ENCODE results near the gene G3BP2.
"Not testable (repeated sequence)": the region's sequence is repeated elsewhere in the genome, so short reads cannot be mapped to it uniquely, and the experiment has no call there.

G3BP2 gene

GRCh38 chr4:75673027-75673958 lies at the start of gene G3BP2:
G3BP2 (minus strand) TSS chr4:75673411; CDS start chr4:75662025, 11,386 bp downstream.
- peak; percentile 98 for DNase-seq

GRCh38 chr4:75722417-75722816 lies 49.2 kb upstream of the G3BP2 start:
- no peak for DNase-seq

- DNase-seq, result no peak
Measured at GRCh38 chr4:75718529-75718928, 45.3 kb upstream of the G3BP2 start.

DNA sequence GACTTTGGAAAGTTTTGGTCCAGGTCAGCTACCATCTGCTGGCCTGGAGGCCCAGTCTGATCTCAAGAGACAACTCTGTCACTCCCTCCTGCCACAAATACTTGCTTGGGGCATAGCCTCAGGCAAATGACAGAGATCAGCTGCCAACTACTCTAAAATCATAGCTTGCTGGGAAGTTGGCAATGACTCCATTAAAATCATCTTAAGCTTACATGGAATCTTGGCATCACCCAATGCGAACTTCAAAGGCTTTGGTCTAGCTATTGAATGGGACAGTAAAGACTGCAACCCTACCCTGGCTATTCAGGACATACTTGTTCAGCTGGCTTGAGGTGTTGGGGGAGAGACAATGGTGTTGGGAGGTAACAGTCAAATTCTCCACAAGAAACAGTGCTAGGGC lies 44.2 kb upstream of the G3BP2 start:
- DNase-seq, result no peak

DNA sequence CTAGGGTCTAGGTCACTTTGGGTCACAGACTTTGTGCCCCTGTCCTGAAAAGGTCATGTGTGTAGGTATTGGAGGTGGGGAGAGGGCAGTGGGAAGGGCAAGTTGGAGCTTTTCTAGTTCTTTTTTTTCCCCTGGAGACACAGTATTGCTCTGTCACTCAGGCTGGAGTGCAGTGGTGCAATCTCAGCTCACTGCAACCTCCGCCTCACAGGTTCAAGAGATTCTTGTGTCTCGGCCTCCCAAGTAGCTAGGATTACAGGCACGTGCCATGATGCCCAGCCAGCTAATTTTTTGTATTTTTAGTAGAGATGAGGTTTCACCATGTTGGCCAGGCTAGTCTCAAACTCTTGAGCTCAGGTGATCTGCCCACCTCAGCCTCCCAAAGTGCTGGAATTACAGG lies 42.8 kb upstream of the G3BP2 start:
- DNase-seq, result not testable (repeated sequence)

DNA sequence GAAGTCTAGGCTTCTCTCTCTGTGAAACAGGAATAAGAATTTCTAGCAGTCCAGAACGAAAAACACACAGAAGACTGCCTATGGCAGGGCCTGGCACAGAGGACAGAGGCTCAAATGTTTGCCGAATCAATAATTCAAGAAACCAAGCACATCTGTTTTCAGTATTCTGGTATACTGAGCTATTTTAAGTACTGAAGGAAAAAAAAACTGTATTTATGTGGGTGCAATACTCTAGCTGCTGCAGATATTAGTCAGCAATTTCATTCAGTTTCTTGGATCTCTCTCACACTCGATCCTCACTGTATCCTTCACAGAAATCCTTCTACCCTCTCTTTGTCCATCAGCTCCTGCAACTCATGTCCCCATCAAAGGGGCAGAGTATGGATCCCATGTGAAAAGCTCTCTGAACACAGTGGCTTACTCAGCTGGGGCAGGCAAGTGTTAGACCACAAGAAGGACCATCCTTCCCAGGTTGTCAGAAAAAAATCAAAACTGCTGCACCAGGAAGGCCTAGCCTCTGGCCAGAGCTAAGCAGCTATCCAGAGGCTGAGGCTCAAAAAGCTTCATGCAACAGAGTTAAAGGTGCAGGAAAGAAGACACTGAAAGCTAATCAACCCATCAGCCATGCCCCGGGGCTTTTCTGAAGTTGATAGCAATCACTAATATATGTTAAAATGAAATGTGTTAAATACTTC lies 42.0 kb upstream of the G3BP2 start:
- DNase-seq, result no peak

- no peak for DNase-seq
Measured at GRCh38 chr4:75714704-75715103, 41.5 kb upstream of the G3BP2 start.

DNA sequence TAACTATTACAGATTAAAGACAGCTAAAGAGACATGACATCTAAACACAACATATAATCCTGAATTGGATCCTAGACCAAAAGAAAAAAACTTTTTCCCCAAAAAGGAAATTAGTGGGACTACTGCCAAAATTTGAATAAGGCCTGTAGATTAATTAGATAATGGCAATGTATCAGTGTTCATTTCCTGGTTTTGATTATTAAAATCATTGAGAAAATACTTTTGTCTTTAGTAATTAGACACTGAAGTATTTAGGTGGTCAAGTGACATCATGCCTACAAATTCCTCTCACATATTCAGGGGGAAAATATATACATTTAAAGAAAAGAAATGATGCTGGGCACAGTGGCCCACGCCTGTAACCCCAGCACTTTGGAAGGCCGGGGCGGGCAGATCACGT lies 40.8 kb upstream of the G3BP2 start:
- no peak for DNase-seq

DNA sequence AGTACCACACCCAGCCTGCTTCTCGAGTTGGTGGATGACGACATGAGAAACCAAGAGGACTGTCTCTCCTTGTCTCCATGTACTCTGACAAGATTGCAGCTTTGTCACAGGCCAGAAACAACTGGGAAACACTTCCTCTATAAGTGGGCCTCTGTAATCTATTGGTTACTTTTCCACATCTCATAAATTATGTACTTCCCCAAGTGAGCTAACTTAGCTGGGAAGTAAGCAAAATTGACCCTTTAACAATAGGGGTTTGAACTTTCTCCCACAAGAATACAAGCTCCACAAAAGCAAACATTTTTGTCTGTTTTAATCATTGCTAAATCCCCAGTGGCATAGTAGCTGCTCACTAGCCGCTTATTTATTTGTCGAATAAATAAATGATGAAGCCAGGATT lies 37.0 kb upstream of the G3BP2 start:
- DNase-seq, result no peak

GRCh38 chr4:75708218-75708691 lies 35.0 kb upstream of the G3BP2 start:
- peak; percentile 21 for DNase-seq

GRCh38 chr4:75705198-75705977 lies 32.2 kb upstream of the G3BP2 start:
- DNase-seq, result no peak

DNA sequence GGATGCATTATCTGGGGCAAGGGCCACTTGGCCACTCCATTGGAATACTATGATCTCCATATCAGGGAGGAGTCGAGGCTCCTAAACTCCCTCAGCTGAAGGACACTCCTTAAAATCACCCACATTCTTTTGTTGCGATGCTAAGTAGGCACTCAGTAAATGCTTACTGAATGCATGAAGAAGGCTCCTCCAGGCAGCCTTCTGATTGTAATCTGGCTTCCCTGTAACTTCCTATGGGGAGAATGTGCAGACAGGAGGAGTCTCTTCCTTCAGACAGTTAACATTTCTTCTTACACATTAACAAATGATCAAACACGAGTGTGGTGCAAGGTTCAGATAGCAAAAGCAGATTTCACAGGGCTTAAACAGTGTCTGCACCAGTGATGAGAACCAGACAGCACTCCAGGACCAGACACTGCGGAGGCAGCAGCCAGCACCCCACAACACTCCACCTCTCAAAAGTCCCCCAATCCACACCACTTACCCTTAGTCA lies 29.8 kb upstream of the G3BP2 start:
- DNase-seq, result no peak

DNA sequence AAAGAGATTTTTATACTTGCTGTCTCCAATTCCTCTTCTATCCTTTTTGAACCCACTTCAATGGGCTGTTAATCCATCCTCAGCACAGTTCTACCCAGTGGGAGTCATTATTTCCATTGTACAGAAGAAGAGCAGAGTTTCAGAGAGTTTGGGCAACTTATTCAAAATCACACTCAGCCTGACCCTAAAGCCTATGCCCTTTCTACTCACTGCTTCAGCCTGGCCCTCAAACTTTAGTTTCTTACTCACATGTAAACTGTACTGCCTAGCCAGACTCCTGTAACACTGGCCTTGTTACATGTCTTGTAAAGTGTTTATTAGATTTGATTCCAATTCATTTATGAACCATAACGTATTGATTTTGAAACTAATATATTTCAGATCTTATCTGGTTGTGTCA lies 26.1 kb upstream of the G3BP2 start:
- no peak for DNase-seq

DNA sequence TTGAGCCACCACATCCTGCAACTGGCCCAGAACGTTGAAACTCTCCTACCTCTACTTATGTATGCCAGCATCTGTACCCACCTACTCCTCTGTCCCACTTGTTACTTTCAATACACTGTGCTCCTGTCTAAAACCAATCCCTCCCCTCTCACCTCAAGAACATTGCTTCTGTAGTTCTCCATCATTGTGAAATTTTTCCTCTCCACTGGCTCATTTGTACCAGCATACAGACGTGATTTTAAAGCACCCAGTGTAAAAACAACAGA lies 25.7 kb upstream of the G3BP2 start:
- no peak for DNase-seq

DNA sequence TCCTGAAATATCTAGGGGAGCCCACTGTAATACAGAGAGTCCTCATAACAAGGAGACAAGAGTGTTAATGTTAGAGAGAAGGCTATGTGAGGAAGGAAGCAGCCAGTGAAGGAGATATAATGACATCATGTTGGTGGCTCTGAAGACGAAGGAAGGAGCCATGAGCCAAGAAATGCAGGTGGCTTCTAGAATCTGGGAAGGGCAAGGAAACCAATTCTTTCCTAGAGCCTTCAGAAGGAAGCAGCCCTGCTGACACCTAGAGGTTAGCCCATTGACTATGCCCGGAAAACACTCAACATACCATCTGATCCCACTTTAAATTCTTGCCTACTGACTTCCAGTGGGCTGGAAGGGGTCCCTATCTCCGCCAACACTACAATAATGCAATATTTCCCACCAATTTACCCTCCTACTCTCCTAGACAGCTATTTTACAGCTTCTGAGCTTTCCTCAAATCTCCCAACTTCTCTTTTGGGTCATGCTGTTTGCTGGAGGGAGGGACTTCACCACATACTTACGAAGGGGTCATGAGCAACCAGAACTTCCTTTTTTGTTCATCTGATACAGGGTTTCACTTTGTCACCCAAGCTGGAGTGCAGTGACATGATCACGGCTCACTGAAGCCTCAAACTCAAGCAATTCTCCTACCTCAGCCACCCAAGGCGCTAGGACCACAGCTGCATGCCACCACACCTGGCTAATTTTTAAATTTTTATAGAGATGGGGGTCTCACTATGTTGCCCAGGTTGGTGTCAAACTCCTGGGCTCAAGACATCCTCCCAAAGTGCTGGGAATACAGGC lies 25.2 kb upstream of the G3BP2 start:
- no peak for DNase-seq

DNA sequence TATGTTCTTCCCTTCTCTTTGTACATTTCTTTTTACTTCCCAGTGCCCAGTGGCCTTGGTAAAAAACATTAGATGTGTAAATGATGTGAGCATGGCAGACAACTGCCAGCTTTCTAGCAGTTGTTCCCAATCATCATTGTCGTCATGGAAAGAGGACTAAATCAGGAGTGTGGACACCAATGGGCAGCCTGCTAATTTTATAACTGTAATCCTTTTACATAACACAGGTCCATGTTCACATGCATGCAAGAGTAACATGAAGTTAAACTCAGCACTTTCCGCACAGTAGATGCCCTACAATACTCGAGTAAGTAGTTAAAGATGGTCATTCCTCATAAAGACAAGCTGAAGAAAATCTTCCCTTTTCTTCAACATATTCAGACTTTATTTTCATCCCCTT lies 23.4 kb upstream of the G3BP2 start:
- DNase-seq, result no peak

GRCh38 chr4:75696071-75696470 lies 22.9 kb upstream of the G3BP2 start:
- DNase-seq, result no peak

DNA sequence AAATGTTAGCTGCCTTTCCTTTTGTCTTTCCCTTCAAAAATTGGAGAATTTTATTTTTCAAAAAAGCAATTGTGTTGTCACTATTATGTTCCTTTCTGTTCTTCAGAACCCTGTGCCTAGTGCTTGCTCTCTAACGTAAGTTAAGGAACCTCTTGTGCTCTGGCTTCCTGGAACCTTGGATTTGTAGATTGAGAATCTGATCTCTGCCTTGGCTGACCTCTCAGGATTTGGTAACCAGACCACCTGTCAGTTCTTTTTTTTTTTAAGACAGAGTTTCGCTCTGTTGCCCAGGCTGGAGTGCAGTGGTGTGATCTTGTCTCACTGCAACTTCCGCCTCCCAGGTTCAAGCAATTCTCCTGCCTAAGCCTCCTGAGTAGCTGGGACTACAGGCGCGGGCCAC lies 18.9 kb upstream of the G3BP2 start:
- DNase-seq, result not testable (repeated sequence)

DNA sequence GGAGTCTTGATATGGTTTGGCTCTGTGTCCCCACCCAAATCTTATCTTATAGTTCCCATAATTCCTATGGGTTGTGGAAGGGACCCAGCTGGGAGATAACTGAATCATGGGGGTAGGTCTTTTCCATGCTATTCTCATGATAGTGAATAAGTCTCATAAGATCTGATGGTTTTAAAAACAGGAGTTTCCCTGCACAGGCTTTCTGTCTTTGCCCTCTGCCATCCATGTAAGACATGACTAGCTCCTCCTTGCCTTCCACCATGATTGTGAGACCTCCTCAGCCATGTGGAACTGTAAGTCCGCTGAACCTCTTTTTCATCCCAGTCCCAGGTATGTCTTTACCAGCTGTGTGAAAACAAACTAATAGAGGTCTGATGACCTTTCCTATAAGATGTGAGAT lies 13.9 kb upstream of the G3BP2 start:
- not testable (repeated sequence) for DNase-seq

- DNase-seq, result no peak
Measured at GRCh38 chr4:75686346-75686745, 13.1 kb upstream of the G3BP2 start.

- DNase-seq, result no peak
Measured at GRCh38 chr4:75685546-75686189, 12.5 kb upstream of the G3BP2 start.
